HEK293 (cell line): ENCODE data around the gene THSD4.

Experiments used
- ZBTB21 ChIP-seq: fragments of 450-650 bp; formaldehyde crosslinking; IDR thresholded peaks from 2 replicates; pipeline ENCODE4 v1.5.1; 2017; ENCODE audit warnings: missing biosample characterization, missing genetic modification characterization
- ZNF174 ChIP-seq: fragments of 450-650 bp; formaldehyde crosslinking; IDR thresholded peaks from 2 replicates; pipeline ENCODE4 v1.5.0; 2017; ENCODE audit warnings: missing biosample characterization, mild to moderate bottlenecking, missing genetic modification characterization
- ZNF24 ChIP-seq: fragments of 450-650 bp; formaldehyde crosslinking; IDR thresholded peaks from 2 replicates; pipeline ENCODE4 v1.5.1; 2016; ENCODE audit warnings: missing biosample characterization, missing genetic modification characterization
- ZNF561 ChIP-seq: fragments of 450-650 bp; IDR thresholded peaks from 2 replicates; pipeline ENCODE4 v1.5.1; 2018; ENCODE audit warnings: missing biosample characterization, missing genetic modification characterization, borderline replicate concordance
- ZNF626 ChIP-seq: fragments of 450-650 bp; sonication (Bioruptor Pico); formaldehyde crosslinking; IDR thresholded peaks from 2 replicates; pipeline ENCODE4 v1.5.1; 2018; ENCODE audit warnings: missing biosample characterization, missing genetic modification characterization, inconsistent platforms
- ZNF707 ChIP-seq: fragments of 450-650 bp; formaldehyde crosslinking; IDR thresholded peaks from 2 replicates; pipeline ENCODE4 v1.5.1; 2016; ENCODE audit warnings: missing biosample characterization, missing genetic modification characterization
- TF ChIP-seq, protein P1 (sequence below): fragments of 450-650 bp; formaldehyde crosslinking; IDR thresholded peaks from 2 replicates; pipeline ENCODE4 v1.5.1; 2016; ENCODE audit warnings: missing biosample characterization, missing genetic modification characterization
- TF ChIP-seq, protein P2 (sequence below): fragments of 450-650 bp; formaldehyde crosslinking; IDR thresholded peaks from 2 replicates; pipeline ENCODE4 v1.5.1; 2016; ENCODE audit warnings: missing biosample characterization, missing genetic modification characterization
- TF ChIP-seq, protein P3 (sequence below): fragments of 450-650 bp; formaldehyde crosslinking; IDR thresholded peaks from 2 replicates; pipeline ENCODE4 v1.5.1; 2016; ENCODE audit warnings: missing biosample characterization, missing genetic modification characterization
- TF ChIP-seq, protein P4 (sequence below): fragments of 450-650 bp; formaldehyde crosslinking; IDR thresholded peaks from 2 replicates; pipeline ENCODE4 v1.5.1; 2016; ENCODE audit warnings: missing biosample characterization, missing genetic modification characterization
- TF ChIP-seq, protein P5 (sequence below): fragments of 450-650 bp; formaldehyde crosslinking; IDR thresholded peaks from 2 replicates; pipeline ENCODE4 v1.5.1; 2016; ENCODE audit warnings: missing biosample characterization, missing genetic modification characterization
- TF ChIP-seq, protein P6 (sequence below): fragments of 450-650 bp; formaldehyde crosslinking; IDR thresholded peaks from 2 replicates; pipeline ENCODE4 v1.5.1; 2016; ENCODE audit warnings: missing biosample characterization, missing genetic modification characterization

DNA sequence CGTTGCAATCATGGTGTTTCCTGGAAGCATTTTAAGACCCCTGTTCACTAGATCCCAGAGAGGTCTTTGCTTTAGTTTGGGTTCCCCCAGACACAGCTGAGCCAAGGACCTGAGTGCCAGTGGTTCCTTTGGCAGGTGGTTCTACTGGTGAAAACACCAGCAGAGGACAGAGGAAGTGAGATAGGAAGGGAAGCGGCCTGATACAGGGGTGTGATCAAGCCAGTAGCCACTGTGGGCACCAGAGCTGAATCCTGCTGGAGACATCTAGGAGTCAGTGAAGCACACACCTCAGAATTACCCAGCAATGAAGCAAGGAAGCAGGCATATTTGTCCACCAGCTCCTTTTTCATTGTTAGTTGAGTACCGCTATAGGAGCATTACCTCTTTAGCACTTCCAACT lies 451.9 kb downstream of the THSD4 start:
- TF ChIP-seq, protein P1, sequence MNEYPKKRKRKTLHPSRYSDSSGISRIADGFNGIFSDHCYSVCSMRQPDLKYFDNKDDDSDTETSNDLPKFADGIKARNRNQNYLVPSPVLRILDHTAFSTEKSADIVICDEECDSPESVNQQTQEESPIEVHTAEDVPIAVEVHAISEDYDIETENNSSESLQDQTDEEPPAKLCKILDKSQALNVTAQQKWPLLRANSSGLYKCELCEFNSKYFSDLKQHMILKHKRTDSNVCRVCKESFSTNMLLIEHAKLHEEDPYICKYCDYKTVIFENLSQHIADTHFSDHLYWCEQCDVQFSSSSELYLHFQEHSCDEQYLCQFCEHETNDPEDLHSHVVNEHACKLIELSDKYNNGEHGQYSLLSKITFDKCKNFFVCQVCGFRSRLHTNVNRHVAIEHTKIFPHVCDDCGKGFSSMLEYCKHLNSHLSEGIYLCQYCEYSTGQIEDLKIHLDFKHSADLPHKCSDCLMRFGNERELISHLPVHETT, result no peak
- TF ChIP-seq ZNF561 (tag by site-specific recombination) (no peak), ZBTB21 (tag by site-specific recombination) (no peak), ZNF24 (tag by site-specific recombination) (no peak), ZNF626 (tag by site-specific recombination) (no peak), ZNF707 (tag by site-specific recombination) (no peak), ZNF174 (tag by site-specific recombination) (no peak)
- TF ChIP-seq, protein P2, sequence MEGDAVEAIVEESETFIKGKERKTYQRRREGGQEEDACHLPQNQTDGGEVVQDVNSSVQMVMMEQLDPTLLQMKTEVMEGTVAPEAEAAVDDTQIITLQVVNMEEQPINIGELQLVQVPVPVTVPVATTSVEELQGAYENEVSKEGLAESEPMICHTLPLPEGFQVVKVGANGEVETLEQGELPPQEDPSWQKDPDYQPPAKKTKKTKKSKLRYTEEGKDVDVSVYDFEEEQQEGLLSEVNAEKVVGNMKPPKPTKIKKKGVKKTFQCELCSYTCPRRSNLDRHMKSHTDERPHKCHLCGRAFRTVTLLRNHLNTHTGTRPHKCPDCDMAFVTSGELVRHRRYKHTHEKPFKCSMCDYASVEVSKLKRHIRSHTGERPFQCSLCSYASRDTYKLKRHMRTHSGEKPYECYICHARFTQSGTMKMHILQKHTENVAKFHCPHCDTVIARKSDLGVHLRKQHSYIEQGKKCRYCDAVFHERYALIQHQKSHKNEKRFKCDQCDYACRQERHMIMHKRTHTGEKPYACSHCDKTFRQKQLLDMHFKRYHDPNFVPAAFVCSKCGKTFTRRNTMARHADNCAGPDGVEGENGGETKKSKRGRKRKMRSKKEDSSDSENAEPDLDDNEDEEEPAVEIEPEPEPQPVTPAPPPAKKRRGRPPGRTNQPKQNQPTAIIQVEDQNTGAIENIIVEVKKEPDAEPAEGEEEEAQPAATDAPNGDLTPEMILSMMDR (tag by site-specific recombination), result no peak
- TF ChIP-seq, protein P3, sequence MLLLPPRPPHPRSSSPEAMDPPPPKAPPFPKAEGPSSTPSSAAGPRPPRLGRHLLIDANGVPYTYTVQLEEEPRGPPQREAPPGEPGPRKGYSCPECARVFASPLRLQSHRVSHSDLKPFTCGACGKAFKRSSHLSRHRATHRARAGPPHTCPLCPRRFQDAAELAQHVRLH (tag by site-specific recombination), result no peak
- TF ChIP-seq, protein P4, sequence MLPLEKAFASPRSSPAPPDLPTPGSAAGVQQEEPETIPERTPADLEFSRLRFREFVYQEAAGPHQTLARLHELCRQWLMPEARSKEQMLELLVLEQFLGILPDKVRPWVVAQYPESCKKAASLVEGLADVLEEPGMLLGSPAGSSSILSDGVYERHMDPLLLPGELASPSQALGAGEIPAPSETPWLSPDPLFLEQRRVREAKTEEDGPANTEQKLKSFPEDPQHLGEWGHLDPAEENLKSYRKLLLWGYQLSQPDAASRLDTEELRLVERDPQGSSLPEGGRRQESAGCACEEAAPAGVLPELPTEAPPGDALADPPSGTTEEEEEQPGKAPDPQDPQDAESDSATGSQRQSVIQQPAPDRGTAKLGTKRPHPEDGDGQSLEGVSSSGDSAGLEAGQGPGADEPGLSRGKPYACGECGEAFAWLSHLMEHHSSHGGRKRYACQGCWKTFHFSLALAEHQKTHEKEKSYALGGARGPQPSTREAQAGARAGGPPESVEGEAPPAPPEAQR (tag by site-specific recombination), result no peak
- TF ChIP-seq, protein P5, sequence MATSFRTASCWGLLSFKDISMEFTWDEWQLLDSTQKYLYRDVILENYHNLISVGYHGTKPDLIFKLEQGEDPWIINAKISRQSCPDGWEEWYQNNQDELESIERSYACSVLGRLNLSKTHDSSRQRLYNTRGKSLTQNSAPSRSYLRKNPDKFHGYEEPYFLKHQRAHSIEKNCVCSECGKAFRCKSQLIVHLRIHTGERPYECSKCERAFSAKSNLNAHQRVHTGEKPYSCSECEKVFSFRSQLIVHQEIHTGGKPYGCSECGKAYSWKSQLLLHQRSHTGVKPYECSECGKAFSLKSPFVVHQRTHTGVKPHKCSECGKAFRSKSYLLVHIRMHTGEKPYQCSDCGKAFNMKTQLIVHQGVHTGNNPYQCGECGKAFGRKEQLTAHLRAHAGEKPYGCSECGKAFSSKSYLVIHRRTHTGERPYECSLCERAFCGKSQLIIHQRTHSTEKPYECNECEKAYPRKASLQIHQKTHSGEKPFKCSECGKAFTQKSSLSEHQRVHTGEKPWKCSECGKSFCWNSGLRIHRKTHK (tag by site-specific recombination), result no peak
- TF ChIP-seq, protein P6, sequence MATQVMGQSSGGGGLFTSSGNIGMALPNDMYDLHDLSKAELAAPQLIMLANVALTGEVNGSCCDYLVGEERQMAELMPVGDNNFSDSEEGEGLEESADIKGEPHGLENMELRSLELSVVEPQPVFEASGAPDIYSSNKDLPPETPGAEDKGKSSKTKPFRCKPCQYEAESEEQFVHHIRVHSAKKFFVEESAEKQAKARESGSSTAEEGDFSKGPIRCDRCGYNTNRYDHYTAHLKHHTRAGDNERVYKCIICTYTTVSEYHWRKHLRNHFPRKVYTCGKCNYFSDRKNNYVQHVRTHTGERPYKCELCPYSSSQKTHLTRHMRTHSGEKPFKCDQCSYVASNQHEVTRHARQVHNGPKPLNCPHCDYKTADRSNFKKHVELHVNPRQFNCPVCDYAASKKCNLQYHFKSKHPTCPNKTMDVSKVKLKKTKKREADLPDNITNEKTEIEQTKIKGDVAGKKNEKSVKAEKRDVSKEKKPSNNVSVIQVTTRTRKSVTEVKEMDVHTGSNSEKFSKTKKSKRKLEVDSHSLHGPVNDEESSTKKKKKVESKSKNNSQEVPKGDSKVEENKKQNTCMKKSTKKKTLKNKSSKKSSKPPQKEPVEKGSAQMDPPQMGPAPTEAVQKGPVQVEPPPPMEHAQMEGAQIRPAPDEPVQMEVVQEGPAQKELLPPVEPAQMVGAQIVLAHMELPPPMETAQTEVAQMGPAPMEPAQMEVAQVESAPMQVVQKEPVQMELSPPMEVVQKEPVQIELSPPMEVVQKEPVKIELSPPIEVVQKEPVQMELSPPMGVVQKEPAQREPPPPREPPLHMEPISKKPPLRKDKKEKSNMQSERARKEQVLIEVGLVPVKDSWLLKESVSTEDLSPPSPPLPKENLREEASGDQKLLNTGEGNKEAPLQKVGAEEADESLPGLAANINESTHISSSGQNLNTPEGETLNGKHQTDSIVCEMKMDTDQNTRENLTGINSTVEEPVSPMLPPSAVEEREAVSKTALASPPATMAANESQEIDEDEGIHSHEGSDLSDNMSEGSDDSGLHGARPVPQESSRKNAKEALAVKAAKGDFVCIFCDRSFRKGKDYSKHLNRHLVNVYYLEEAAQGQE (tag by site-specific recombination), result no peak
